ENCODE results near the gene ERCC1. TPM values are rescaled to one million over a fixed set of nuclear protein-coding genes. Genes with fewer than 3 reads are reported as not detected.

ERCC1 gene
- total RNA-seq, 6 donors from 2014 or later, result 53.7 to 102 (median 76.2) TPM

GRCh38 chr19:45456500-45456815 is 32.7 kb upstream of the ERCC1 start:
- H3K4me3 ChIP-seq, result no peak overlapping the region
- peak overlapping the region; percentile 78 to 81 (median 79) for H3K27ac ChIP-seq

GRCh38 chr19:45455707-45456499 is 32.2 kb upstream of the ERCC1 start:
- TF ChIP-seq POLR2AphosphoS5 (IDR thresholded peaks at IDR 0.05) (peak; percentile 74 to 91), EP300 (IDR thresholded peaks at IDR 0.05) (peak in 3 of 4 donors; percentile 9 to 74 (median 35)), CTCF (IDR thresholded peaks at IDR 0.05) (peak in 3 of 6 experiments; percentile 6 to 44 (median 14)), POLR2A (IDR thresholded peaks at IDR 0.05) (peak in 2 of 4 donors; percentile 21 to 70)
- Histone ChIP-seq H3K36me3 (no peaks in the 10 kb centered on the region), H3K4me1 (peaks cover 29 to 45% (median 37%) of the 10 kb centered on the region in 4 donors), H3K9me3 (no peaks in the 10 kb centered on the region), H3K4me3 (no peak overlapping the region), H3K27me3 (no peaks in the 10 kb centered on the region), H3K27ac (peak overlapping the region; percentile 78 to 81 (median 79))
- WGBS, 2 donors, result 13 to 17% methylated on average over 15 to 25 of the region's 27 CpGs
- DNase-seq (peak; percentile 94 to 97), ATAC-seq (ENCODE audit: low FRiP score in 2 of 2) (peak; percentile 87 to 92)

More at GRCh38 chr19:45456500-45456815, 32.7 kb upstream of the ERCC1 start:
- ATAC-seq (ENCODE audit: low FRiP score in 2 of 2), result no peak
- DNase-seq, result no peak
- Histone ChIP-seq H3K9me3 (no peaks in the 10 kb centered on the region), H3K36me3 (no peaks in the 10 kb centered on the region), H3K4me1 (peaks cover 23 to 40% (median 31%) of the 10 kb centered on the region in 4 donors), H3K27me3 (no peaks in the 10 kb centered on the region)
- WGBS, 2 donors, result 52 to 54% methylated on average over 2 of the region's 2 CpGs
- no peak for TF ChIP-seq POLR2AphosphoS5 (IDR thresholded peaks at IDR 0.05)
- TF ChIP-seq POLR2A (IDR thresholded peaks at IDR 0.05), result no peak
- TF ChIP-seq EP300 (IDR thresholded peaks at IDR 0.05), result no peak
- no peak for TF ChIP-seq CTCF (IDR thresholded peaks at IDR 0.05)

GRCh38 chr19:45451850-45452387 is 28.2 kb upstream of the ERCC1 start:
- 73 to 75% methylated on average over 12 of the region's 12 CpGs for WGBS, 2 donors
- H3K27me3 ChIP-seq, result no peaks in the 10 kb centered on the region
- H3K36me3 ChIP-seq, result no peaks in the 10 kb centered on the region
- TF ChIP-seq EP300 (IDR thresholded peaks at IDR 0.05) (no peak), POLR2AphosphoS5 (IDR thresholded peaks at IDR 0.05) (no peak), CTCF (IDR thresholded peaks at IDR 0.05) (no peak), POLR2A (IDR thresholded peaks at IDR 0.05) (no peak)
- H3K4me3 ChIP-seq, result no peak overlapping the region
- no peak for ATAC-seq (ENCODE audit: low FRiP score in 2 of 2)
- no peak for DNase-seq
- H3K27ac ChIP-seq, result peak overlapping the region in 2 of 4 donors; percentile 92 to 93
- H3K4me1 ChIP-seq, result peaks cover 46 to 65% (median 51%) of the 10 kb centered on the region in 4 donors
- H3K9me3 ChIP-seq, result no peaks in the 10 kb centered on the region

- WGBS, 2 donors, result 3 to 7% methylated on average over 13 to 28 of the region's 28 CpGs
- Histone ChIP-seq H3K27me3 (no peaks in the 10 kb centered on the region), H3K27ac (peak overlapping the region; percentile 84 to 93 (median 92)), H3K4me3 (peak overlapping the region; percentile 55 to 71 (median 64)), H3K9me3 (no peaks in the 10 kb centered on the region), H3K4me1 (peaks cover 42 to 59% (median 48%) of the 10 kb centered on the region in 4 donors), H3K36me3 (no peaks in the 10 kb centered on the region)
- no peak for DNase-seq
- peak; percentile 1 to 14 for ATAC-seq (ENCODE audit: low FRiP score in 2 of 2)
- TF ChIP-seq EP300 (IDR thresholded peaks at IDR 0.05) (no peak), POLR2A (IDR thresholded peaks at IDR 0.05) (peak in 1 of 4 donors; percentile 5), CTCF (IDR thresholded peaks at IDR 0.05) (no peak), POLR2AphosphoS5 (IDR thresholded peaks at IDR 0.05) (peak in 1 of 2 donors; percentile 39)
Observed at GRCh38 chr19:45451131-45451849, 27.6 kb upstream of the ERCC1 start.
